Measurements from ENCODE around the gene ZBTB48.
A peak's percentile ranks its signal among the peaks of the same experiment; 100 is the strongest.

The ZBTB48 gene

DNA sequence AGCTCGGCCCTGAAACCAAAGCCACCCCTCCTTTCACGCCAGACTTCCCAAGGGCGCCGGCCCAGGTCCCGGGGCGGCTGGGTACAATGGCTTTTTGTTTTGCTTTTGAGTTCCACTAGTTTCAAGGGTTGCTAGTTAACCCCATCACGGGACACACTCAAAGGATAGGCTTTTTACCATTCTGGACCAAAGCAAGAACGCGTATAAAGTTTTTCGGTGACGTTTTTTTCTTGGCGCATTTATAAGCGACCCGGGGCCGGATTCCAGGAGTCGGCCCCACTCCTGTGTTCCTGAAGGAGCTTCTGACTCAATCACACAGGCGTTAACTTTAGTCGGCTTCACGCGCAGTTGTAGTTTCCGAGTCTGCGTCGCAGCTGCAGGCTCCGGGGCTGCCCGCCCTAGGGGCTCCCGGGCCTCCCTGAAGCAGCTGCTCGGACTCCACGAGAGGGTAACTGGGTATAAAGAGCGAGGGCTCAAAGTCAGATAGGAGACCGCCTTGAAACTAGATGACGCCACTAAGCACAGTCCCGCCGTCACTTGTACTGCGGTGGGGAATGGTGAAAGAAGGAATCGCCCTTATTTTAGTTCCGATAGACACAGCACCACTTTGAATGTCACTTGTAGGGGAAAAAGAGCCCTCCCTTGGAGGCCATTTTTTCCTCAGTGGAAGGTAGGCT is 23.6 kb downstream of the ZBTB48 start:
- Histone ChIP-seq H3K9ac (ENCODE audit: low read length) (peak overlapping the region; percentile 81), H3K27me3 (ENCODE audit: control insufficient read depth in 1 of 2, insufficient read depth in 2 of 2, low read length in 2 of 2) (no peaks in the 10 kb centered on the region), H3K9me3 (ENCODE audit: low read length) (no peaks in the 10 kb centered on the region), H3K4me3 (ENCODE audit: low read depth in 1 of 2, low read length in 2 of 2) (peak overlapping the region; percentile 48 to 69), H3K27ac (ENCODE audit: low read depth, low read length) (peak overlapping the region; percentile 99), H3K4me1 (ENCODE audit: insufficient read depth, low read length) (peaks cover 34% of the 10 kb centered on the region), H3K36me3 (ENCODE audit: insufficient read depth, low read length) (peaks cover 10% of the 10 kb centered on the region)

DNA sequence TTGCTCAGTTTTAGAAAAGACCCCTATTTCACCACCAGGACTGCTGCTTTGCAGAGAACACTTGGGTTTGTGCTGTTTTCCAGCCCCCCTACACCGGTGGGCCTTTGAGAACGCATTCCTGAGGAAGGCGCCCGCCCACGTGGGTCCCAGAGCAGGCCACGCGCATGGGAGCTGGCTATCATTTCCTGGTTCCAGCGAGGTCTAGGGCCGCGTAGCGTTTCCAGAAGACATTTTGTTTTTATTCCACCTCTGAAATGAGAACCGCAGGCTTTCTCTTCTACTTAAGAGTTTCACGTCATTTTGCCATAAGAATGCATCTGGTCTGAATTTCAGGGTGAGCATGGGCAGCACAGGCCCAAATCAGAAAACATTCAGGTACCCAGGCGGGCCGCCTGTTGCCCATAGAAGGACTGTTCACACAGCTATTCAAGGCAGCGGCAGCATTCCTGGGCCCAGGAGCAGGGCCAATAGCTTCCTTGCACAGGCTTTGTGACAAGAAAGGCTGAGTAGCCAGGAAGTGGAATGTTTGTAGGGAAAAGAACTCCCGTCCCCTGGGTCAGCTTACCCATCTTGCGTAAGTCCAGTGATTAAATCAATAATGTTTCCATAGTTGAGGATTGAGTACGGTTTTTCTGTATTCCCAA is 24.2 kb downstream of the ZBTB48 start:
- Histone ChIP-seq H3K36me3 (ENCODE audit: insufficient read depth, low read length) (peaks cover 5% of the 10 kb centered on the region), H3K9me3 (ENCODE audit: low read length) (no peaks in the 10 kb centered on the region), H3K9ac (ENCODE audit: low read length) (peak overlapping the region; percentile 81), H3K4me1 (ENCODE audit: insufficient read depth, low read length) (peaks cover 29% of the 10 kb centered on the region), H3K27me3 (ENCODE audit: control insufficient read depth in 1 of 2, insufficient read depth in 2 of 2, low read length in 2 of 2) (no peaks in the 10 kb centered on the region), H3K4me3 (ENCODE audit: low read depth in 1 of 2, low read length in 2 of 2) (peak overlapping the region; percentile 48 to 69), H3K27ac (ENCODE audit: low read depth, low read length) (peak overlapping the region; percentile 99)

- Histone ChIP-seq H3K4me3 (ENCODE audit: low read depth in 1 of 2, low read length in 2 of 2) (peak overlapping the region; percentile 88 to 91), H3K27ac (ENCODE audit: low read depth, low read length) (peak overlapping the region; percentile 96), H3K36me3 (ENCODE audit: insufficient read depth, low read length) (peaks cover 5% of the 10 kb centered on the region), H3K9ac (ENCODE audit: low read length) (peak overlapping the region; percentile 97), H3K9me3 (ENCODE audit: low read length) (no peaks in the 10 kb centered on the region), H3K4me1 (ENCODE audit: insufficient read depth, low read length) (peaks cover 39% of the 10 kb centered on the region), H3K27me3 (ENCODE audit: control insufficient read depth in 1 of 2, insufficient read depth in 2 of 2, low read length in 2 of 2) (no peaks in the 10 kb centered on the region)
Measured at GRCh38 chr1:6612641-6613360, 33.0 kb downstream of the ZBTB48 start.

DNA sequence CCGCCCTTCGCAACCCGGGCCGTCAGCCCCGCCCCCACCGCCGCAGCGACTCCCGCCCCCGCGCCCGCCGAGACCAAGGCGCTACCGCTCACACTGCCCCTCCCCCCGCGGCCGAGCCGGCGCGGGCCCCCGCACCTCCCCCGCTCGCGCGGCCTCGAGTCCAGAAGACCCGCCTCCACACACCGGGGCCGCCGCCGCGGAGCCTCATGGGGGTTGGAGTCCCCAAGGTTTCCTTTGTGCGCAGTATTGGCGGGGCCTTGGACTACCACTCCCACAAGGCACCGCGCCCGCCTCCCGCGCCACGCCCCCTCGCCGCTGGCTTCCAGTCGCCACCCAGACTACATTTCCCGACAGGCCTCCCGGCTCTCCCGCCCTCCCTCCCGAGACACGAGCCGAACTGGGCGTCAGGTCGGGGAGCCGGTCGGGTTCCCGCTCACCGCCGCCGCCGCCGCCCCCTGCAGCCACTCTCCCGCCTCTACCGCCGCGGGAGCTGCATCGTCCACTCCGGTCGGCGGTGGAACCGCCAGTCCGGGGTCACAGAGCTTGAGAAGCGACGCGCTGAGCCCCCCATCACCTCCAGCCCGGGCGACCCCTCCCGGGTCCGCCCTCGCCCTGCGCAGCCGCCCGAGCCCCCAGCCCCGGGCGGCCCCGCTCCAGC is 33.7 kb downstream of the ZBTB48 start, which contains the start of gene PHF13:
Gene PHF13 (plus strand): TSS at position 371 of the 658 bp plus-strand sequence. CDS start 336 bp downstream, outside the sequence.
- no peaks in the 10 kb centered on the region for H3K27me3 ChIP-seq (ENCODE audit: control insufficient read depth in 1 of 2, insufficient read depth in 2 of 2, low read length in 2 of 2)
- peaks cover 8% of the 10 kb centered on the region for H3K36me3 ChIP-seq (ENCODE audit: insufficient read depth, low read length)
- peak within 1 kb of the TSS; percentile 99 for H3K27ac ChIP-seq (ENCODE audit: low read depth, low read length)
- H3K4me3 ChIP-seq (ENCODE audit: low read depth in 1 of 2, low read length in 2 of 2), result peak within 1 kb of the TSS; percentile 88 to 91
- H3K9ac ChIP-seq (ENCODE audit: low read length), result peak within 1 kb of the TSS; percentile 97
- peaks cover 39% of the 10 kb centered on the region for H3K4me1 ChIP-seq (ENCODE audit: insufficient read depth, low read length)
- H3K9me3 ChIP-seq (ENCODE audit: low read length), result no peaks in the 10 kb centered on the region

- Histone ChIP-seq H3K27me3 (ENCODE audit: control insufficient read depth in 1 of 2, insufficient read depth in 2 of 2, low read length in 2 of 2) (no peaks in the 10 kb centered on the region), H3K36me3 (ENCODE audit: insufficient read depth, low read length) (peaks cover 8% of the 10 kb centered on the region), H3K4me3 (ENCODE audit: low read depth in 1 of 2, low read length in 2 of 2) (peak overlapping the region; percentile 50 to 68), H3K9me3 (ENCODE audit: low read length) (no peaks in the 10 kb centered on the region), H3K4me1 (ENCODE audit: insufficient read depth, low read length) (peaks cover 37% of the 10 kb centered on the region), H3K27ac (ENCODE audit: low read depth, low read length) (peak overlapping the region; percentile 99), H3K9ac (ENCODE audit: low read length) (no peak overlapping the region)
Measured at GRCh38 chr1:6614019-6614928, 34.5 kb downstream of the ZBTB48 start.

DNA sequence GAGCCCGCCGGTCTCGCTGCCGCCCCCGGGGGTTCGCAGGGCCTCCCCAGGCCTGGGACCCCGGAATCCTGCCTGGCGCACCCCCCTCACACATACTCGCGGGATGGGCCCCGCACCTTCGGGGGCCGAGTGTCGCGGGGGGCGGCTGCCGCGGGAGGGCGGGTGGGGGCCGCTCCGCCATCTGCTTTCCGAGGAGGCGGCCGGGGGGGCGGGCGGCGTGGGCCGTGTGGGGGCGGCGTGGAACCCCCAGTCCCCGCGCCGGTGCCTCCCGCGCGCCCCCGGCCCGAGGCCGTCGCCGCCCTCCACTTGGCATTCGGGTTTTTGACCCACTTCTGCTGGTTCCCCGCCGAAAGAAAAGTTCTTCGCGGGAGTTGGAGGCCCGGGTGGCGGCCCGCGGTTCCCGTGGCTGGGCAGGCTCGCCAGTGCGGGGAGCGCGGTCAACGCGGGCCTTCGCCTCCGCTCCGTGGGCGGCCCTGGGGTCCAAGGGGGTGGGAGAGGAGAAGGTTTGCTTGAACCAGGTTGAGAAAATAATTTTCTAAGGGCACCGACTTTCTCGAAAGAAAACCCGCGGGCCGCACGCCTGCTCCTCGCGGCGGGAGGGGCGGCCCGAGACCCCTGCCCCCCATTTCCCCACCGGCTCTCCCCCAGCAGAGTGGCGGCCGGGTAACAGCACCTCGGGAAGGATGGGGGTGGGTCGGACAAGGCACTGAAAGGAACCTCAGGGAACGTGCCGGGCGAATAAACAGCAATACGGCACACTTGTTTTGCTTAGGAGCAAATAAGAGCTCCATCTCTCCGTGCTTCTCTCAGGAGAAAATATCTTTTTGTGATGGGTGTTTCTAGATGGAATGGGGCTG is 35.4 kb downstream of the ZBTB48 start:
- H3K9me3 ChIP-seq (ENCODE audit: low read length), result no peaks in the 10 kb centered on the region
- peak overlapping the region; percentile 34 for H3K9ac ChIP-seq (ENCODE audit: low read length)
- H3K27ac ChIP-seq (ENCODE audit: low read depth, low read length), result peak overlapping the region; percentile 86
- peaks cover 17% of the 10 kb centered on the region for H3K36me3 ChIP-seq (ENCODE audit: insufficient read depth, low read length)
- no peaks in the 10 kb centered on the region for H3K27me3 ChIP-seq (ENCODE audit: control insufficient read depth in 1 of 2, insufficient read depth in 2 of 2, low read length in 2 of 2)
- H3K4me1 ChIP-seq (ENCODE audit: insufficient read depth, low read length), result peaks cover 33% of the 10 kb centered on the region
- H3K4me3 ChIP-seq (ENCODE audit: low read depth in 1 of 2, low read length in 2 of 2), result peak overlapping the region; percentile 61 to 83

DNA sequence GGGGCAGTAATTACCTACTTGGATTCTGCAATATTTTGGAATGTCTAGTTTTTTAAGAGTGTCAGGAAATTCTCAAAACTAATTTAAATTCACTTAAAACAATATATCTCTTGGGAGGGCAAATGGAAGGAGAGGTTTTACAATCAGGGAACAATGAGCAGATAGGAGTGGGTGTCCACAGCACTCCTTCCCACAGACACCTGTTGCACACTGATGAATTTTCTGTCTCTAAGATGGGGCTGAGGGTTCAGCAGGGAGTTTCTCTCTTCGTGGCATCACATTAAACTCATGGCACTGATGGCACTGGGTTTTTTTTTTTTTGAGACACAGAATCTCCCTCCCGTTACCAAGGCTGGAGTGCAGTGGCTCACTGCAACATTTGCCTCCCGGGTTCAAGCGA is 39.3 kb downstream of the ZBTB48 start:
- H3K36me3 ChIP-seq (ENCODE audit: insufficient read depth, low read length), result peaks cover 46% of the 10 kb centered on the region
- no peak overlapping the region for H3K27ac ChIP-seq (ENCODE audit: low read depth, low read length)
- no peaks in the 10 kb centered on the region for H3K27me3 ChIP-seq (ENCODE audit: control insufficient read depth in 1 of 2, insufficient read depth in 2 of 2, low read length in 2 of 2)
- no peak overlapping the region for H3K9ac ChIP-seq (ENCODE audit: low read length)
- no peaks in the 10 kb centered on the region for H3K9me3 ChIP-seq (ENCODE audit: low read length)
- H3K4me3 ChIP-seq (ENCODE audit: low read depth in 1 of 2, low read length in 2 of 2), result no peak overlapping the region
- H3K4me1 ChIP-seq (ENCODE audit: insufficient read depth, low read length), result peaks cover 18% of the 10 kb centered on the region

- no peak overlapping the region for H3K27ac ChIP-seq (ENCODE audit: low read depth, low read length)
- peaks cover 19% of the 10 kb centered on the region for H3K4me1 ChIP-seq (ENCODE audit: insufficient read depth, low read length)
- H3K9me3 ChIP-seq (ENCODE audit: low read length), result no peaks in the 10 kb centered on the region
- H3K27me3 ChIP-seq (ENCODE audit: control insufficient read depth in 1 of 2, insufficient read depth in 2 of 2, low read length in 2 of 2), result no peaks in the 10 kb centered on the region
- H3K36me3 ChIP-seq (ENCODE audit: insufficient read depth, low read length), result peaks cover 46% of the 10 kb centered on the region
- no peak overlapping the region for H3K4me3 ChIP-seq (ENCODE audit: low read depth in 1 of 2, low read length in 2 of 2)
- H3K9ac ChIP-seq (ENCODE audit: low read length), result no peak overlapping the region
Measured at GRCh38 chr1:6621429-6622391, 41.9 kb downstream of the ZBTB48 start.

DNA sequence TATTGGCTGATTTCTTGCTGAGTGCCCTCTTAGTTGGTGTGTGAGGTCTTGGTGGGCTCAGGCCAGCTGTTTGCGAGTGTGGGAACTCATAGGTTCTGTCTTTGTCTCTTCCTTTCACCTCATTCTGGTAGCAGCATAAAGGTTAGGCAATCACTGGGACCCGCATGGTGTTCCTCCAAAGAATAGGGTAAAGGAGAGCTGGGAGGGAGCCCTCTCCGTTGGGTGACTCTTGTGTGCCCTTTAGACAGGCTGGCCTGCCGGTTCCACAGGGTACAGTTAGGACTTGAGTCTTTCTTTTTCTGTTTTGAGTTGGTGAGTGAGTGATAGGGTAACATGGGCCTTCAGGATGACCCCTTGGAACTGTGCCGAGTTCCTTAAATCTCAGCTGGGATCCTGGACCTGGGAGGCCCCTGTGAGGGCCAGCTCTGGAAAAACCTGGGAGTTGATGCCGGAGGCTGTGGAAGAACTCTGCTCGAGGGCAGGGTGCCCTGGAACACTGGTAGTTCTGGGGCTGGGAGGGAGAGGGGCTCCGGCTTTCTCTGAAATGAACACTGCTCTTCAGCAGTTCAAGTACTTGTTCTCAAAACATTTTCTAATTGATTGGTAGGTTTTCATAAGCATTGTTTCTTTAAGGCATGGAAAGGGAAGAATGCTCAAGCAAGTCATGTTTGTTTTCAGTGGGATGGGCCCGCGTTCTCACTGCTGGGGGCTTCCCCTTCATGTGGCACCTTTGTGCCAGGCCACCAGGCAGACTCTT is 42.8 kb downstream of the ZBTB48 start:
- Histone ChIP-seq H3K9me3 (ENCODE audit: low read length) (no peaks in the 10 kb centered on the region), H3K9ac (ENCODE audit: low read length) (no peak overlapping the region), H3K27ac (ENCODE audit: low read depth, low read length) (no peak overlapping the region), H3K36me3 (ENCODE audit: insufficient read depth, low read length) (peaks cover 44% of the 10 kb centered on the region), H3K4me1 (ENCODE audit: insufficient read depth, low read length) (peaks cover 19% of the 10 kb centered on the region), H3K4me3 (ENCODE audit: low read depth in 1 of 2, low read length in 2 of 2) (no peak overlapping the region), H3K27me3 (ENCODE audit: control insufficient read depth in 1 of 2, insufficient read depth in 2 of 2, low read length in 2 of 2) (no peaks in the 10 kb centered on the region)

Data from muscle layer of colon (tissue), 2 donors.